C4-2B (cell line): ENCODE measurements around the gene CDCA5.

Source experiments
- CTCF ChIP-seq: fragments of 450-650 bp; conservative IDR thresholded peaks from 2 replicates; pipeline ENCODE4 v1.5.1; 2017; ENCODE audit warnings: mild to moderate bottlenecking
- ZFX ChIP-seq: fragments of 450-650 bp; IDR thresholded peaks from 2 replicates; pipeline ENCODE4 v1.6.1; 2017

DNA sequence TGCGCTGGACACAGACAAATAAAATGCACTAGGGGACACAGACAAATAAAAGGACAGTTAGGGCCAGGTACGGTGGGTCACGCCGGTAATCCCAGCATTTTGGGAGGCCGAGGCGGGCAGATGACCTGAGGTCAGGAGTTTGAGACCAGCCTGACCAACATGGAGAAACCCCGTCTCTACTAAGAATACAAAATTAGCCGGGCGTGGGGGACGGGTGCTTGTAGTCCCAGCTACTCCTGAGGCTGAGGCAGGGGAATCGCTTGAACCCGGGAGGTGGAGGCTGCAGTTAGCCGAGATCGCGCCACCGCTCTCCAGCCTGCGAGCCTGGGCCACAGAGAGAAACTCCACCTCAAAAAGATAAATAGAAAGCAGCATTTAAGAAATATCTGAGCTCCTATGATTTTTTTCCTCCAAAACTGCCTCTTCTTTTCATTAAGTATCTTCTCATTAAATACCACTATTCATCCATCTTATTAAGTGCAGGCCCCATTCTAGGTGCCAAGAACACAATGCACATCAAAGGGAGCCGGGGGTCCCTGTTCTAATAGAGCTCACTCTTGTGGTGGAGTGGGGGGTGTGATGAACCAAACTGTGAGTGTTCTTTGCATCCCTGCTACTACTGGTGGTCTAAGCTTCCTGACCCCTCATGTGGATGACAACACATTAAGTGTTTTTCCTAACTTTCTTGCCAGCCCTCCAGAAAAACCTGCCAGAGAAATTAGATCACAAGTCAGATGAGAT is 34.4 kb upstream of the CDCA5 start:
- no peak; the same call in 1 of the 2 replicates for TF ChIP-seq CTCF
- TF ChIP-seq ZFX, result no peak
